IPS DF 19.7 (cell line): ENCODE measurements around the gene CPLX3.

Source experiments
- DNase-seq: peaks from one replicate; pipeline ENCODE4 v3.0.0-alpha.2; 2013; ENCODE audit warnings: low read depth, low spot score

CPLX3 gene

GRCh38 chr15:74788042-74788682 is 38.3 kb upstream of the CPLX3 start:
- no peak for DNase-seq

GRCh38 chr15:74788683-74789151 is 37.7 kb upstream of the CPLX3 start:
- DNase-seq: no peak

GRCh38 chr15:74789171-74789631 is 37.2 kb upstream of the CPLX3 start:
- DNase-seq: no peak

- no peak for DNase-seq
Measured at GRCh38 chr15:74789741-74790079, 36.7 kb upstream of the CPLX3 start.

- DNase-seq: no peak
Measured at GRCh38 chr15:74790080-74790916, 36.1 kb upstream of the CPLX3 start.

- DNase-seq: no peak
Measured at GRCh38 chr15:74791007-74791406, 35.4 kb upstream of the CPLX3 start.

- DNase-seq: no peak
Measured at GRCh38 chr15:74791667-74792066, 34.8 kb upstream of the CPLX3 start.

- DNase-seq: no peak
Measured at GRCh38 chr15:74792227-74793016, 34.0 kb upstream of the CPLX3 start.

- no peak for DNase-seq
Measured at GRCh38 chr15:74793135-74794028, 33.0 kb upstream of the CPLX3 start.

GRCh38 chr15:74794248-74794969 is 32.0 kb upstream of the CPLX3 start:
- DNase-seq: no peak

GRCh38 chr15:74794970-74795349 is 31.5 kb upstream of the CPLX3 start:
- DNase-seq: no peak

GRCh38 chr15:74795966-74796625 is 30.3 kb upstream of the CPLX3 start:
- no peak for DNase-seq

GRCh38 chr15:74798388-74799254 is 27.8 kb upstream of the CPLX3 start:
- DNase-seq: no peak

- DNase-seq: no peak
Measured at GRCh38 chr15:74799255-74799855, 27.1 kb upstream of the CPLX3 start.

GRCh38 chr15:74799856-74800558 is 26.4 kb upstream of the CPLX3 start:
- DNase-seq: no peak

- DNase-seq: no peak
Measured at GRCh38 chr15:74800559-74801094, 25.8 kb upstream of the CPLX3 start.

- DNase-seq: no peak
Measured at GRCh38 chr15:74801311-74801997, 25.0 kb upstream of the CPLX3 start.
